Measurements from ENCODE around the gene SLCO2A1.

The SLCO2A1 gene

GRCh38 chr3:134075568-134075825 is 45.8 kb upstream of the SLCO2A1 start:
- no peaks in the 10 kb centered on the region for H4K20me1 ChIP-seq (ENCODE audit: insufficient read depth, low read length)
- TF ChIP-seq EZH2phosphoT487 (IDR thresholded peaks at IDR 0.05; ENCODE audit: low read length) (no peak), CTCF (IDR thresholded peaks at IDR 0.05; ENCODE audit: low read length) (no peak), EZH2 (optimal IDR thresholded peaks at IDR 0.05; ENCODE audit: low read depth, low read length) (no peak)
- no peaks in the 10 kb centered on the region for H3F3A ChIP-seq (ENCODE audit: insufficient read depth, low read length)
- no peak overlapping the region for H2AFZ ChIP-seq (ENCODE audit: low read length)
- H3K4me2 ChIP-seq (ENCODE audit: low read depth, low read length) = no peak overlapping the region
- no peaks in the 10 kb centered on the region for H3K79me2 ChIP-seq (ENCODE audit: low read length)
- no peak overlapping the region for H3K9ac ChIP-seq (ENCODE audit: low read length)
- no peaks in the 10 kb centered on the region for H3K4me1 ChIP-seq (ENCODE audit: low read length)
- no peak overlapping the region for H3K4me3 ChIP-seq (ENCODE audit: low read length)
- no peak for DNase-seq
- H3K27me3 ChIP-seq (replicated peaks; ENCODE audit: insufficient read depth, low read length) = no peaks in the 10 kb centered on the region
- no peaks in the 10 kb centered on the region for H3K36me3 ChIP-seq (replicated peaks; ENCODE audit: insufficient read depth, low read length)
- H3K27ac ChIP-seq (ENCODE audit: low read length) = no peak overlapping the region
- H3K9me3 ChIP-seq (replicated peaks; ENCODE audit: insufficient read depth, low read length) = no peaks in the 10 kb centered on the region
- no peaks in the 10 kb centered on the region for H3K9me2 ChIP-seq (replicated peaks; ENCODE audit: insufficient read depth, low read length)

- Histone ChIP-seq H3K4me2 (ENCODE audit: low read depth, low read length) (no peak overlapping the region), H3K9ac (ENCODE audit: low read length) (no peak overlapping the region)
- TF ChIP-seq CTCF (IDR thresholded peaks at IDR 0.05; ENCODE audit: low read length) (no peak), EZH2 (optimal IDR thresholded peaks at IDR 0.05; ENCODE audit: low read depth, low read length) (no peak), EZH2phosphoT487 (IDR thresholded peaks at IDR 0.05; ENCODE audit: low read length) (no peak)
These were observed 45.3 kb upstream of the SLCO2A1 start for GRCh38 chr3:134074790-134075567.

GRCh38 chr3:134074001-134074789 is 44.5 kb upstream of the SLCO2A1 start:
- Histone ChIP-seq H2AFZ (ENCODE audit: low read length) (no peak overlapping the region), H3K9me2 (replicated peaks; ENCODE audit: insufficient read depth, low read length) (no peaks in the 10 kb centered on the region), H3K9ac (ENCODE audit: low read length) (no peak overlapping the region), H3K9me3 (replicated peaks; ENCODE audit: insufficient read depth, low read length) (no peaks in the 10 kb centered on the region), H3K4me3 (ENCODE audit: low read length) (no peak overlapping the region), H3K4me2 (ENCODE audit: low read depth, low read length) (no peak overlapping the region), H4K20me1 (ENCODE audit: insufficient read depth, low read length) (no peaks in the 10 kb centered on the region), H3K4me1 (ENCODE audit: low read length) (no peaks in the 10 kb centered on the region), H3F3A (ENCODE audit: insufficient read depth, low read length) (no peaks in the 10 kb centered on the region), H3K36me3 (replicated peaks; ENCODE audit: insufficient read depth, low read length) (no peaks in the 10 kb centered on the region), H3K27me3 (replicated peaks; ENCODE audit: insufficient read depth, low read length) (no peaks in the 10 kb centered on the region), H3K79me2 (ENCODE audit: low read length) (no peaks in the 10 kb centered on the region), H3K27ac (ENCODE audit: low read length) (no peak overlapping the region)
- TF ChIP-seq CTCF (IDR thresholded peaks at IDR 0.05; ENCODE audit: low read length) (no peak), EZH2 (optimal IDR thresholded peaks at IDR 0.05; ENCODE audit: low read depth, low read length) (no peak), EZH2phosphoT487 (IDR thresholded peaks at IDR 0.05; ENCODE audit: low read length) (no peak)
- no peak for DNase-seq

More at GRCh38 chr3:134074790-134075567, 45.3 kb upstream of the SLCO2A1 start:
- no peaks in the 10 kb centered on the region for H3K9me2 ChIP-seq (replicated peaks; ENCODE audit: insufficient read depth, low read length)
- no peak for DNase-seq
- no peaks in the 10 kb centered on the region for H3K27me3 ChIP-seq (replicated peaks; ENCODE audit: insufficient read depth, low read length)
- no peaks in the 10 kb centered on the region for H3F3A ChIP-seq (ENCODE audit: insufficient read depth, low read length)
- no peaks in the 10 kb centered on the region for H3K36me3 ChIP-seq (replicated peaks; ENCODE audit: insufficient read depth, low read length)
- H3K4me1 ChIP-seq (ENCODE audit: low read length) = no peaks in the 10 kb centered on the region
- no peaks in the 10 kb centered on the region for H3K9me3 ChIP-seq (replicated peaks; ENCODE audit: insufficient read depth, low read length)
- H3K27ac ChIP-seq (ENCODE audit: low read length) = no peak overlapping the region
- no peak overlapping the region for H3K4me3 ChIP-seq (ENCODE audit: low read length)
- no peak overlapping the region for H2AFZ ChIP-seq (ENCODE audit: low read length)
- no peaks in the 10 kb centered on the region for H3K79me2 ChIP-seq (ENCODE audit: low read length)
- no peaks in the 10 kb centered on the region for H4K20me1 ChIP-seq (ENCODE audit: insufficient read depth, low read length)

Measured in MM.1S (cell line).